Coronary artery (tissue), 2 donors: Measurements from ENCODE around the gene RUSC2.
"Not testable (repeated sequence)": the region's sequence is repeated elsewhere in the genome, so short reads cannot be mapped to it uniquely, and the experiment has no call there.

Experiments
- DNase-seq: peaks from one replicate; pipeline ENCODE4 v3.0.0-alpha.2; 2017; ENCODE audit warnings: low spot score
- H3K27ac ChIP-seq, 2 donors: fragments of 200-600 bp; sonication (generic); one replicate each; pipeline ENCODE4 v1.5.1; 2016 to 2019
- H3K4me3 ChIP-seq: fragments of 200-600 bp; sonication (generic); 2 replicates; pipeline ENCODE4 v1.5.1; 2016; ENCODE audit warnings: mild to moderate bottlenecking, moderate library complexity
- TF ChIP-seq, protein P1 (sequence below): fragments of 200-600 bp; sonication (generic); IDR thresholded peaks from one replicate; pipeline ENCODE4 v1.5.1; 2019; ENCODE audit warnings: antibody characterized with exemption

The RUSC2 gene

DNA sequence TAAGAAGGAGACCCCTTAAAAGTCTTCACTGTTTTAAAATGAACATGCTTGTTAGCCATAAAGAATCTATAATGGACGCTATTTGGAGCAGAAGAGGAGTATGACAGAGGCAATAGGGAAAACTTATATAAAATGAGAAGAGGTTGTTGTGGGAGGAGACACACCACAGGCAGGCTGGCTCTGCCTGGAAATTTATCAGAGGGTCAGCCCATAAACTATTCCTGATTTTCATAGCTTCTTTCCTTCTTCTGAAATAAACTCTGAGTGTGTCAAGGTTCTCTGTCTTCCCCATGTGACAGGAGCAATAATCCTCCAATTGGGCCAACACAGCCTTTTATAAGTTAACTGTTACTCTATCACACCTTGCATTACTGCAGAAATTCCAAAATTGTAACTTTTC, 19.6 kb upstream of the RUSC2 start:
- no peak overlapping the region for H3K4me3 ChIP-seq
- TF ChIP-seq, protein P1, sequence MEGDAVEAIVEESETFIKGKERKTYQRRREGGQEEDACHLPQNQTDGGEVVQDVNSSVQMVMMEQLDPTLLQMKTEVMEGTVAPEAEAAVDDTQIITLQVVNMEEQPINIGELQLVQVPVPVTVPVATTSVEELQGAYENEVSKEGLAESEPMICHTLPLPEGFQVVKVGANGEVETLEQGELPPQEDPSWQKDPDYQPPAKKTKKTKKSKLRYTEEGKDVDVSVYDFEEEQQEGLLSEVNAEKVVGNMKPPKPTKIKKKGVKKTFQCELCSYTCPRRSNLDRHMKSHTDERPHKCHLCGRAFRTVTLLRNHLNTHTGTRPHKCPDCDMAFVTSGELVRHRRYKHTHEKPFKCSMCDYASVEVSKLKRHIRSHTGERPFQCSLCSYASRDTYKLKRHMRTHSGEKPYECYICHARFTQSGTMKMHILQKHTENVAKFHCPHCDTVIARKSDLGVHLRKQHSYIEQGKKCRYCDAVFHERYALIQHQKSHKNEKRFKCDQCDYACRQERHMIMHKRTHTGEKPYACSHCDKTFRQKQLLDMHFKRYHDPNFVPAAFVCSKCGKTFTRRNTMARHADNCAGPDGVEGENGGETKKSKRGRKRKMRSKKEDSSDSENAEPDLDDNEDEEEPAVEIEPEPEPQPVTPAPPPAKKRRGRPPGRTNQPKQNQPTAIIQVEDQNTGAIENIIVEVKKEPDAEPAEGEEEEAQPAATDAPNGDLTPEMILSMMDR, result no peak
- DNase-seq, result no peak
- H3K27ac ChIP-seq, result peak overlapping the region; percentile 47 to 86

DNA sequence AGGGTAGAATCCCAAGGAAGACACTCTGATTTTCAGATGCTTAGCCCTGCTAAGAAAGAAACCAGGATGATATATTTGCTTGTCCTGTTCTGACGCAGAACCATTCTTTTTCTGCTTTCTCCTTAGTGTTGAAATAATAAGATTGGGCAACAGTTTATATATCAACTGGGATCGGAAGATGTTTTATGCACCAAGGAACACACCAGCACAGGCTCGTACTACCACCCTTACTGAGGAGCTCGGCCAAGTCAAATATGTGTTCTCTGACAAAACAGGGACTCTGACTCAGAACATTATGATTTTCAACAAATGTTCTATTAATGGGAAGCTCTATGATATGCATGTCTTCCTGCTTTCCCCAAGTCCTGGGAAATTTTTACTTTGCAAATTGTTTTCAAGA, 19.0 kb upstream of the RUSC2 start:
- Histone ChIP-seq H3K4me3 (peak overlapping the region; percentile 44), H3K27ac (peak overlapping the region; percentile 47 to 86)
- DNase-seq, result no peak
- TF ChIP-seq, protein P1, result no peak

DNA sequence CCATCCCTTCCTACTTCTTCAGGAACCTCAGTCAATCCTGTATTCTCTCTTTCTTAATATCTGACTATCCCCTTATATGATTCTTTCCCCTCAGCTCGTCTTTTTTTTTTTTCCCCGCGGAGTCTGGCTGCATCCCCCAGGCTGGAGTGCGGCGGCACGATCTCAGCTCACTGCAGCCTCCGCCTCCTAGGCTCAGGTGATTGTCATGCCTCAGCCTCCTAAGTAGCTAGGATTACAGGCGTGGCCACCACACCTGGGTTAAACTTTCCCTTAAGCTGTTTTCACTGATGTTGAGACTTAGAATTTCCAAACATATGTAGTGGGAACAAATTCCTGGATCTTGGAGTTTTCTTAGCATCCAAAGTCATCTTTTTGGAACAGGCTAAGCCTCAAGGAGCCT, 13.3 kb upstream of the RUSC2 start:
- no peak overlapping the region for H3K4me3 ChIP-seq
- TF ChIP-seq, protein P1, result no peak
- no peak for DNase-seq
- no peak overlapping the region for H3K27ac ChIP-seq

DNA sequence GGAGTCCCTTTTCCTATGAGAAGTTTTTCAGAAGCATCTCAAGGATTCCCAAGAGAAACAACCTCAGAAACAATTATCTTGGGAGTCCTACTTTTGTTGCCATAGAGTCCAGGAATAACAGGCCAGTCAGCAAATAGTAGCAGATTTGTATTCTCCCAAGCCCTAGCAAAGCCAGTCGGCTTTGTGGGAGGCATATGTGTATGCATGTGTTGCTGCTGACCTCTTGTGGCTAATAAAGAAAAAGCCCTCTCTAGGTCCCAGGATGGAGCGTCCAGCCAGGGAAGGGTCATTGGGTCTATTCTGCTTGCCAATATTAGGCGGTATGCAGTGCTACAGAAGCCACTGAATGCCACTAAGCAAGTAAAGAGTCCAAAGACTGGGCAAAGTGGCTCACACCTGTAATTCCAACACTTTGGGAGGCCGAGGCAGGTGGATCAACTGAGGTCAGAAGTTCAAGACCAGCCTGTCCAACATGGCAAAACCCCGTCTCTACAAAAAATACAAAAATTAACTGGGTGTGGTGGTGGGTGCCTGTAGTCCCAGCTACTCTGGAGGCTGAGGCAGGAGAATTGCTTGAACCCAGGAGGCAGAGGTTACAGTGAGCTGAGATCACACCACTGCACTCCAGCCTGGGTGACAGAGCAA, 12.6 kb upstream of the RUSC2 start:
- not testable (repeated sequence) for H3K27ac ChIP-seq, H3K4me3 ChIP-seq, DNase-seq
- TF ChIP-seq, protein P1, result peak; percentile 74

DNA sequence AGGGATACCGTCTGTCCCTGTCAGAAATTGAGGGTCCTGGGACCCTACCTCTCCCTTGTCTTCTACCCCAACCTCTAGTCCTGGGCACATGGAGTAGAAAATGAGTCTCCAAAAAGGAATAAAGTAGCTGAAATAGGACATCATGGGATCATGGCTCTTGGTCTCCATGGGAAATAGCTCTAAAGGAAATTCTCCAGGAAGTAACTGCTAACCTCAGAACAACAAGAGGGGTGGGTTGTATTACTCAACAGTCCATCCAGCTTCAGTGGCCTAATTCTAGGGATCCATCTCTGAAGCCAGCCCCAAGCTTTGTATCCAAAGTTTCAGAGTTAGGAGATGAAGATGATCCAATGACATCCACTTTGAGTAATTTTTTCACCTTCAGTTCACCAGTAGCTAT, 11.0 kb upstream of the RUSC2 start:
- no peak overlapping the region for H3K27ac ChIP-seq
- DNase-seq, result no peak
- TF ChIP-seq, protein P1, result no peak
- no peak overlapping the region for H3K4me3 ChIP-seq

DNA sequence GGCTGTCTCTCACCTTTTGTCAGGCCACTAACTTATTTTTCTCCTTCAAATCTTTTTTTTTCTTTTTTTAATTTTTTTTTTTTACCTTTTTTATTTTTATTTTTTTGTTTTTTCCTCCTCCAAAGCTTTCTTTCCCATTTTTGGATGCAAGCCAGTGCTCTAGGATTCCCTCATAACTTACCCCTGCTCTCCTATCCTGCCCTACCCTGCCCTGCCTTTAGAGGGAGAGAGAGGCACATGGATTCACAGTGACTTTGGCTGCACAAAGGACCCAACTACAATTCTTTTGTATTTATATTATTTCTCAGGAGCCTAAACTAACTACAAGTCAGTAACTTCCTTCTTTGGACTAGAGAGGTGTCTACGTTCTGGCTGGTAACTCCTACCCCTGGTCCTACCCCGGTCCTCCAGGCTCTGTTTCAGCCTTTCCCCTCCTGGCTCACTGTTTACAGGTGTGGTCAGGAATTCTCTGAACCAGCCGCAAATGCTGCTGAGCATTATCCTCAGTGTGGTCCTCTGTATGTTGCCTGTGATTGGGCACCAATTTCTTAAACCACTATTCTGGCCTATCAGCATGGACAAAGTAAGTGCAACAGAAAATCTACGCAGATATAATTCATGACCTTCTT, 8.4 kb upstream of the RUSC2 start:
- Histone ChIP-seq H3K27ac (no peak overlapping the region), H3K4me3 (no peak overlapping the region)
- TF ChIP-seq, protein P1, result no peak
- no peak for DNase-seq

DNA sequence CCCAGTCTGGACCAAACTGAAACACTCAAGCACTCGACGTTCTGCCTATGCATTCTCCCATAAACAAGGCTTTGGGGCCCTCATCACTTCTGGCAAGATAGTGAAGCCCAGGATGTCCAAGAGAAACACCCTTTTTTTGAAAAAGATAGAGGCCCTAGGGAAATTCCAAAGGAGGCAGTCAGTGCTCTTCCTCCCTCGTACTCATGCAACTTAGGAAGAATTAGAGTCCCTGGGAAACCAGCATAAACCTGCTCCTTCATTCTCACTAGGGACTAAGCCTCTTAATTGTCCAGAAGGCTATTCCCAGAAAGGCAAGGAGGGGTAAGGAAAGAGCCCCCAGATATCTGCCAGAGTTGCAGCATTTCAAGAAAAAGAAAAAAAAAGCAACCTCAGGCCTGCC, 7.8 kb upstream of the RUSC2 start:
- TF ChIP-seq, protein P1, result no peak
- no peak for DNase-seq
- Histone ChIP-seq H3K4me3 (no peak overlapping the region), H3K27ac (no peak overlapping the region)
